8988T (cell line): ENCODE measurements around the gene CEP131.

Source experiments
- DNase-seq: peaks from one replicate; pipeline ENCODE4 v3.0.0; 2011

CEP131 gene

DNA sequence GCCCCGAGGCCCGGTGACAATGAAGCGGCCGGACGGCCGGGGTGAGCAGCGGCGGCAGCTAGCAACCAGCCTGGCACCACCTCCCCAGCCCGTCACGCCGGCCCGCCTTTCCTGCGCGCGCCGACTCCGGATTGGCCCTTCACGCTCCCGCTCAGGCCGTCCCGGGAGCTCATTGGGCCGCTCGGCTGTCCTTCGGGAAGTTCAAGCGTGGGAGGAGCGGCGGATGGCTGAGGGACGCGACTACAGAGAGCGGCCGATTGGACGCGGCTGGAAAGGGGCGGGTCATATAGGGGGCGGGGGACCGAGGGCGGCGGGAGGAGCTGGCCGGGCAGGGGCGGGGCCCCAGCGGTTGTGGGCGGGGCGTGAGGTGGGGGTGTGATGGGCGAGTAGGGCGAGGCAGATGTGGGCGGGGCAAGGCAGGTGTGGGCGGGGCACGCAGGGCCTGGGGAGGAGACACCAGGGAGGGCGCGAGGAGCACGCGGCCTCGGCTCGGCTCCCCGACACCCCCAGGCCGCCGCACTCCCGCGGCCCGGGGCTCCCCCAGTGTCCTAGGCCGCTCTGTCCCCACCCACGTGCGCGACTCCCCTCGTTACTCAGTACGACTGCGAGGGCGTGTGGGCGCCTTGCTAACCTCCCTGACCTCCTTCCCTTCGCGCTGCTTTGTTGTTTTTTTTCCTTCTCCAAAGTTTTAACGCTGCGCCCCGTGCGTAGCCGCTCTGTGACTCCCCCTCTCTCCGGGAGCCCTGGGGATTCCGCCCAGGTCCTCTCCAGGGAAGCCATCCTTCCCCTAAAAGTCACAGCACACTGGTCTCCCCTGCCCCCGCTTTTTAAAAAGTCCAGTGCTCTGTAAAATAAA lies at the start of gene CEP131:
TSS of gene CEP131 (minus strand) at position 60 of the 856 bp plus-strand sequence. CDS start 2,909 bp downstream, outside the sequence.
- peak; percentile 98 for DNase-seq

DNA sequence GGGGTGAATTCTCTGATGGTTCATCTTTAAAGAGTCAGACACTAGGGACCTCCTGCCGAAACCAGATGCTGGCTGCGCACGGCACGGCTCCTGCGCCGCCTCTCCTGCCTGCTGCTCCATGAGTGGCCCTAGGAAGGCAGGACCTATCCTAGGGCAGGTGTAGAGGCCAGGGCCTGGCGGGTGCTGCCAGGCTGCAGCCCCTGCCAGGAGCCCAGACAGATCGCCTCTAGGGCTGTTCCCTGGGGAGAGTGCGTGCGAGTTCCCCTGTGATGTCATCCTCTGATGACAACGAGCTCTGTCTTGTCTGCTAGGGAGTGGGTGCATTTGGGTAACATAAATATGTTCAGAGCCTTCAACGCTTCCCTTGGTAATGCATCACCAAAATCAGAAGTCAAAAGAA lies 48.5 kb upstream of the CEP131 start:
- no peak for DNase-seq

DNA sequence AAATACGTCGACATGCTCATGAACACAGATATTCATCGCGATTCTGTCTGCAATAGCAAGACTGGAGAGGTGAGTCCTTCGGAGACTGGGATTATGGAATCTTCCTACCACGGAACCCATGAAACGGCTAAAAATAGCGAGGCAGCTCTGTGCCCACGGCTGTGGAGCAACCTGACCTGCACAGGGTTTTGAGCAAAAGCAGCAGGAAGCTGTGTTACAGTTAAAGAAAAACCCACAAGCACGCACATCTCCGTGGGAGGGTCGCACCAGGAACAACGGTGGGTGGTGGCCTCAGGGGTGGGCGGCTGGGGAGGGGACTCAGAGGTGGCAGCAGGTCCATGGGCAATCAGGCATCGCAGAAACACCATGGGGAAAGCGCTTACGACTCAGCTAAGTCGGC lies 47.5 kb upstream of the CEP131 start:
- no peak for DNase-seq

DNA sequence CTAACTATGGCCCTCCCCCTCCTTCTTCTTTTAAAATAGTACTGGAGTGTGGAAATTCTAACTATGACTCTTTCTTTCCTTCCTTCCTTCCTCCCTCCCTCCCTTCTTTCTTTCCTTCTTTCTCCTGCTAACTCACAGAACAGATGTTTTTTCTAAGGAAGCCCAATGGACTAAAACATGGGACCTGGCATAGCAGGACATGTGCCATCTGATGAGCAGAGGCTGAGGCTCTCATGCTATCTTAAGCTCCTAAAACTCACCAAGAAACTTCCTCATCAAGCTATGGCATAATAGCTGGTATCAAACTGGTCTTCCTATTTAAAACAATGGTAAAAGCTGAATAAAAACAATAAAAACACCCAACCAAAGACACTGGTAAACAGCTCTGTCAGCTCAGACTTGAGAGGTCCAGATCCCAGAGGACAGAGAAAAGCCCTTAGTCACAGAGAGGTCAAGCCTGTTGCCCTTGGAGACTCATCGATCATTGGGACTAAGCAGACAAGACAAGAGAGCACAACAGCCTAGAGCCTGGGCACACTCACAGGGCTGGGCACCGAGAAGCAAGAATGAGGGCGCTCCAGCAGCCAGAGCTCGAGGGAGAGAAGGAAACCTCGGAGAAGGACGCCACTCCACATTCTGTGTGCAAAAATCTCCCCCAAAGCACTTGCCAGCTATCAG lies 44.8 kb upstream of the CEP131 start:
- DNase-seq: no peak

- DNase-seq: no peak
These were observed 42.8 kb upstream of the CEP131 start for GRCh38 chr17:81265576-81265975.

GRCh38 chr17:81264640-81265039 lies 41.9 kb upstream of the CEP131 start:
- no peak for DNase-seq

DNA sequence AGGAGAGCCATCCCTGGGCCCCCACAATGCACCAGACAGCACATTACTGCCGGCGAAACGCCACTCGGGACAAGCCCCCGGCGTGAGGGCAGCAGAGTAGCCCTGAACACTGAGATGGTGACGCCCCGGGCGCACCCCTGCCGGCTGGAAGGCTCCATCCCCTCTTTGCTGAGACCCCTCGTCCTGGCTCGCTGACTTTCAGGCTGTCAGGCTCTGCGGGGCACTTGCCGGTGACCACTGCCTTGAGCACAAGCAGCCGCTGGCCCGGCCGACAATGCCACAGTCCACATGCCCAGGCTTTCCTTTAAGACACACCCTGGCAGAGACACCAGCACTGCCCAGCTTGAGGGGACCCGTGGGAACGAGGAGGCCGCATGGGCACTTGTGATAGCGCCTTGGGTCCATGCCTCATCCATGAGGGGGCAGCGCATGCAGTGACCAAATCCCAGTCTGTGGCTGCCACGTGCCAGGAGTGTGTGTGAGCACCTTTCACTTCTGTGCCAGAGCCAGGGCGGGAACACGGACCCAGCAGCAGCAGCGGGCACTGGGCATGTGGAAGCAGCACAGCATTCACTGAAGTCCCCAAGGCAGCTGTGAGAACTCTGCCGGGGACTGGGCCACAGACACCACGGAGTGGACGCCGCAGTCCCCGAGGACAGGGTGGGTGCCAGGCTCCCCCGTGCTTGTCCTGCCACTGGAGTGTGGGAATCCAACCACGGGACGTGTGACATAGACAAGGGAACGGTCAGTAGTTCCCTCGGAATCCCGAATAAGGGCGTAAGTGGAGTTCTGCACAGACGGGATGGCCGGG lies 40.8 kb upstream of the CEP131 start:
- no peak for DNase-seq

DNA sequence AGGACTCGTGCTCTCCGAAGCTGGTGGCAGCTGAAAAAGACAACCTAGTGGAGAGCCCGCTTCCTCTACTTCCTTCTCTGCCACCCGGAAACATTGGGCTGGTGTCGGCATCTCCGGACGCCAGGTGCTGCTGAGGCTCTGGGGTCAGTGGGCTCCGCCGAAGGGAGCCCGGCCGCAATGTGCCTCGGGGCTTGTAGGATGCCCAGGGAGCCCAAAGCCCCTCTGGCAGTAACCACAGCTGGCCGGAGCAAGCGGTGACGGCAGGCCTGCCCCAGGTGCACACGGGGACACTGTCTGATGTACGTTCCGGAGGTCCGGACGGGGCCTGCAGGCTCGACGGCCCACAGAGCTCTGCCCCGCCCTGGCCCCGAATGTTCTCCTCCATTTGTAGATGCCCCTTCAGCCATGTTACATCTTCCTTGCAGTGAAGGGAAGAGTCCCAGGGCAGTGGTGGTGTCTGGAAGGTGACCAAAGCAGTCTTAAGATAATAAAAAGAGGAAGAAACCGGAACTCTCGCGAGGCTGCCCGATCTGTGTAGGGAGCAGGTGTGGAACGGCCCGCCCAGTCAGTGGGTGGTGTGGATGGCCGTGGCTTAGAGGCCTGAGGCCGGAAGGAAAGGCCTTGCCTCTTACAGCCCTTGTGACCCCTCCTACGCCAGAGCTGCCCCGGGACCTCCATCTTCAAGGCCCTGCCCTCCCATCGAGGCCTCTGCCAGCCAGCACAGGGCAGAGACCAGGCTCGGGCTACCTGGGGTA lies 39.0 kb upstream of the CEP131 start:
- DNase-seq: no peak

DNA sequence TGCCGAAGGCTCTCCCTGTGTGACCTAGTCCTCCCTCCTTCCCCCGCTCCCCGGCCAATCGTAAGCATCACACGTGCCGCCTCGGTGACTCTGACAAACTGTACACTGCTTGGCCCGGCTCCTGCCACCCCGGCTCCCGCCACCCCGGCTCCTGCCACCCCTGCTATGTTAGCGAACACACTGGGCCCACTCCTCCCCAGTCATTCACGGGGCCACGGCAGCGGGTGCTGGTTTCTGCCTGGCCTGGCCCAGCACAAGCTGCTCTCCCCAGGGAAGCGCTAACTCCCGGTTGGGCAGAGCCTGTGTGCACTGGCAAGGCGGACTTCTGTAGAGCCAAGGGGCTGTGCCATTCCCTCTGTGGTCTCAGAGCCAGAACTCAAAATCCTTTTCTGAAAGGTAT lies 38.3 kb upstream of the CEP131 start:
- no peak for DNase-seq

GRCh38 chr17:81260641-81261040 lies 37.9 kb upstream of the CEP131 start:
- no peak for DNase-seq

- DNase-seq: no peak
These were observed 37.4 kb upstream of the CEP131 start for GRCh38 chr17:81260171-81260570.

- no peak for DNase-seq
These were observed 36.4 kb upstream of the CEP131 start for GRCh38 chr17:81259058-81259605.

DNA sequence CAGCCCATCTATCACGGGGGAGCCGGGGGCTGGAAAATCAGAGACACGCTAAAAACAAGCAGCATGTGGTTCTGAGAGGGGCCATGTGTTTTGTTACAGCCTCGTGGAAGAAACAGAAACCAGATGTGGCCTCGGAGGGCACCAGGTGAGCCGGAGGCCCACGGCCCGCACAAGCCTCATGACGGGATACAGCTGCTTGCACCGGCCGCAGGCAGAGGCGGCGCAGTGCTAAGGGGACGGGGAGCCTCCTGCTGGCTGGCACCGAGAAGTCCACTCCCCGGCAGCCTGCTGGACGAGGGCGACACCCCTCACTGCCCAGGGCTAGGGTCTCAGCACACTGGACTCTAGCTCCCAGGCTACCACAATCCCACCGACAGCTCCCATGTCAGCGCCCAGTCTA lies 35.5 kb upstream of the CEP131 start:
- no peak for DNase-seq

DNA sequence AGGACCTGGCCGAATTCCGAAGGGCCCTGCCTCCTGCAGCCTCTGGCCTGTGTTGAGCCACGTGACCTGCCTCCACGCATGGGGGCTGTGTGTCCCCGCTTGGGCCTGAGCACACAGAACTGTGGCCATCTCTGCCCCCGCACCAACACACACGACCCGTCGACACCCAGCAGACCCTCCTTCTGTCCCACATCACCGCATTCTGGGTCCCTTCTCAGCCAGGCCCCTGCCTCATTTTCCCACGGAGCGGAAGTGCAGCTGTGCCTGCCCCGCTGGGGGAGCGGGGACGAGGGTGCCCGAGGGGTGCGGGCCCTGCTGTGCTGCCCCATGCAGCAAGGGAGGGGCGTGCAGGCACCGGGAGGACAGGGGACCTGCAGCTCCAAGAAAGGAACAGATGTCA lies 34.8 kb upstream of the CEP131 start:
- no peak for DNase-seq

- no peak for DNase-seq
These were observed 33.9 kb upstream of the CEP131 start for GRCh38 chr17:81256616-81257015.

DNA sequence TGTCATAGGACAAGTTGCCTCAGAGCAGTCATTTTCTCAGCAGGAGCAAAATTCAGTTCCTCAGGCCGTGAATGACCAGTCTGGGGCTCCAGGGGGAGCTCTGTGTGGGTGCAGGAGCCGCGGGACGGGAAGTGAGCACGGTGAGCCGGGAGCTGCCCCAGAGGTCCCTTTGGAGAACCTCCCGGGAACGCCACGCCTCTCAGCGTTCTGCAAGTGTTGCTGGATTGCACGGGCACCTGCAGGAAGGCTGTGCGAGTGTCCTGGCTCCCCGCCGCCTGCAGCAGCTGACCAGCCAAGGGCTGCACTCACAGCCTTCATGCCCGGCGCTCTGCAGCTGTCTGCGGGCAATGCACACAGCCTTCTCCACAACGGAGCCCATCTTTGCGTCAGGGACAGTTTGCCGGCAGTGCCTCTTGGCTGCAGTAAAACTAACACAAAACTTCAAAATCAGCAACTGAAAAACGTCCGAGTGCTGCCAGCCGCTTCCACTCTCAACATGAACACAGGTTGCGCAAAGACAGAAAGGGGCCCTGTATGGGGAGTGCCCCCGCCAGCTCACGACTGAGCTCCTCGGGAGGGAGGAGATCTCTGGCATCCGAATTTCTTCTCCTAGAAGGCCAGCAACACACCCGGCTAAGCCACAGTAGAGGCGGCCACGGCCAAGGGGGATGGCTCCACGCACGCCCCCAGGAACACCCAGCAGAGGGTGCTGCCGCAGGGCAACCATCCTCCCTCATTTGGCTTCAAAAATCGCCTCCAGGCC lies 32.4 kb upstream of the CEP131 start:
- peak; percentile 78 for DNase-seq

DNA sequence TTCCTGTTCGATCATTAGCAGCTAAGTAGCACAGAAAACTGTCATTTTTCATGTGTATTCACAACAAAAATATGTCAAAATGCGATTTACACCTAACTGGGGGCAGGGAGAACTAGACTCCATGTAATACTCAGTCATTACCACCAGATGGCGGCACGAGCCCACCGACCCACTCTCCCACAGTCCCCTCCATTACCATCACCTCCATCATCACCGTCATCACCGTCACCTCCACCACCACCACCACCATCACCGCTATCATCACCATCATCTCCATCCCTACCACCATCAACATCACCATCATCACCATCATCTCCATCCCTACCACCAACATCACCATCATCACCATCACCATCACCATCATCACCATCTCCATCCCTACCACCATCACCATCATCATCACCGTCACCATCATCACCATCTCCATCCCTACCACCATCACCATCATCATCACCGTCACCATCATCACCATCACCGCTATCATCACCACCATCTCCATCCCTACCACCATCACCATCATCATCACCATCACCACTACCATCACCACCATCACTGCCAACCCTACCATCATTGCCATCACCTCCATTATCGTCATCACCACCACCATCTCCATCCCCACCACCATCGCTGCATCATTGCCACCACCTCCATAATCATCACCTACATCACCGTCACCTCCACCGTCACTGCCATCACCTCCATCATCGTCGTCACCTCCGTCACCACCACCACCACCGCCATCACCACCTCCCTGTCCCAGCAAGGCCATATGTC lies 30.8 kb upstream of the CEP131 start:
- no peak for DNase-seq

DNA sequence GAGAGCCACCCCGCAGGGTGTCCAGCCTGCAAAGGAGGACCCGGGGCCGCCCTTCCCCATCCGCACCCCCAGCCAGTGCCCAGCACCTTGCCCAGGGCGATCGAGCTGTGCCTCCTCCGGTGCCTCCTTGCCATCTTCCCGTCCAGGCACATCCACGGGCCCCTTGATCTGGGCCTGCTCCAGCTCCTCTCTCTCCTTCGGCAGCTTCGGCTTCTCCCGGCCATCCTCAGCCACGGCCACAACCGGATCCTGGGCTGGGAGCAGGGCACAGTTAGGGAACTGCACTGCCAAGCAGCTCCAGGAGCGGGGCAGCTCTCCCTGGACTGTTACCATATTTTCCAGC lies 30.2 kb upstream of the CEP131 start:
- no peak for DNase-seq

DNA sequence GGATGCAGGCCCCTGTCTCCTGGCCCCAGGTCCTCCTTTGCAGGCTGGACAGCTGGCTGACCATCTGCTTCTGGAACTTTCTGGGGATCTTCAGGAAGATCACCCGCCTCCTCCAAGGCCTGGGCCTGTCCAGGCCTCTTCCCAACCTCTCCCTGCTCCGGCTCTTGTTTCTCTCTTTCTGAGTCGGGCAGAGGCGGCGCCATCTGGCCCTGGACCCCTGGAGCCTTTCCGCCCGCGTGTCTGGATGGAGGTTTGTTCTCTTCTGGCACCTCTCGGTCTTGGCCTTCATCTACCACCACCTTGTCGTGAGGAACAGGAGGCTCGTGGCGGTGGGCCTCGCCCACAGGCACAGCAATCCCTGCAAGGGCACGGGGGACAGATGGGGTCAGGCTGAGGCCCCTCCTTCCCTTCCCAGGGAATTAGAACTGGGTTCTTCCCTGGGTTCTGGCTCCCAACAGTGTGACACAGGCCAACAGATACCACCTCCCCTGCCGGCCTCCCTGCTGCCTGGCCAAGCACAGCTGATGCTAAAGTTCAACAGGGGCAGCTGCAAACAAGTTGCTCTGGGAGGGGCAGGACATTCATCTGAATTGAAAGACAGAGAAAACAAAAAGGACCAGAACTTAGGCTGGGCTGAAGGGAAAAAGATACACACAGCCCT lies 29.7 kb upstream of the CEP131 start:
- no peak for DNase-seq

- no peak for DNase-seq
These were observed 29.0 kb upstream of the CEP131 start for GRCh38 chr17:81251709-81252301.
